Osteoblast (primary cell): Measurements from ENCODE around the gene AXIN1. TPM values are rescaled to one million over a fixed set of nuclear protein-coding genes. Genes with fewer than 3 reads are reported as not detected.
A peak's percentile ranks its signal among the peaks of the same experiment; 100 is the strongest.

ENCODE experiments used
- DNase-seq: peaks from one replicate; pipeline ENCODE4 v3.0.0; 2011; ENCODE audit warnings: low spot score, mixed read lengths; ENCODE audit not compliant: insufficient read length; ENCODE audit errors: missing footprints
- H2AFZ ChIP-seq: 2 replicates; pipeline ENCODE4 v1.6.0; 2011; ENCODE audit warnings: mild to moderate bottlenecking, low read length
- H3K27ac ChIP-seq: 2 replicates; pipeline ENCODE4 v1.5.1; 2011; ENCODE audit warnings: mild to moderate bottlenecking, low read depth, low read length, moderate library complexity
- H3K27me3 ChIP-seq: 2 replicates; pipeline ENCODE4 v1.6.0; 2012; ENCODE audit warnings: mild to moderate bottlenecking, control low read depth, inconsistent platforms, low read length, moderate library complexity; ENCODE audit not compliant: insufficient read depth
- H3K36me3 ChIP-seq: 2 replicates; pipeline ENCODE4 v1.5.1; 2011; ENCODE audit warnings: mild to moderate bottlenecking, low read length, control low read depth, moderate library complexity; ENCODE audit not compliant: insufficient read depth
- H3K4me1 ChIP-seq: 2 replicates; pipeline ENCODE4 v1.5.1; 2011; ENCODE audit warnings: mild to moderate bottlenecking, low read length, control low read depth, moderate library complexity; ENCODE audit not compliant: insufficient read depth
- H3K4me2 ChIP-seq: 2 replicates; pipeline ENCODE4 v1.6.0; 2011; ENCODE audit warnings: mild to moderate bottlenecking, low read length; ENCODE audit not compliant: insufficient read depth
- H3K4me3 ChIP-seq: fragments of 200-600 bp; sonication (generic); 3 replicates; pipeline ENCODE4 v1.5.1; 2012; ENCODE audit warnings: mild to moderate bottlenecking, low read length, inconsistent platforms; ENCODE audit not compliant: insufficient read depth
- H3K79me2 ChIP-seq: 2 replicates; pipeline ENCODE4 v1.6.0; 2012; ENCODE audit warnings: mild to moderate bottlenecking, low read length, control low read depth, inconsistent platforms; ENCODE audit not compliant: insufficient read depth
- H3K9me3 ChIP-seq: 2 replicates; pipeline ENCODE4 v1.5.1; 2011; ENCODE audit warnings: low read depth, low read length, control low read depth
- H4K20me1 ChIP-seq: 2 replicates; pipeline ENCODE4 v1.6.0; 2012; ENCODE audit warnings: mild to moderate bottlenecking, low read length, control low read depth; ENCODE audit not compliant: insufficient read depth
- CTCF ChIP-seq: IDR thresholded peaks from 2 replicates; pipeline ENCODE4 v1.5.1; 2011; ENCODE audit warnings: mild to moderate bottlenecking, low read depth, low read length, moderate library complexity; ENCODE audit errors: extremely low read depth
- total RNA-seq: library from RNA; depleted of rRNA; stranded (reverse); fragments of >200 nt; gene quantifications from 2 replicates; pipeline ENCODE4 v1.2.3, GENCODE V29; 2012

The AXIN1 gene
- total RNA-seq, 1 donor: 21.7 TPM

GRCh38 chr16:317583-317982, 34.9 kb downstream of the AXIN1 start:
- DNase-seq: peak; percentile 64
- Histone ChIP-seq H2AFZ (no peak overlapping the region), H3K4me3 (no peak overlapping the region), H3K4me2 (no peak overlapping the region), H3K79me2 (peaks cover 74% of the 10 kb centered on the region), H3K9me3 (no peaks in the 10 kb centered on the region), H4K20me1 (peaks cover 56% of the 10 kb centered on the region), H3K4me1 (no peaks in the 10 kb centered on the region), H3K27me3 (no peaks in the 10 kb centered on the region), H3K36me3 (peaks cover 11% of the 10 kb centered on the region), H3K27ac (no peak overlapping the region)
- TF ChIP-seq CTCF: no peak

- peaks cover 49% of the 10 kb centered on the region for H4K20me1 ChIP-seq
- TF ChIP-seq CTCF: no peak
- H3K79me2 ChIP-seq: peaks cover 68% of the 10 kb centered on the region
These were observed 35.6 kb downstream of the AXIN1 start for GRCh38 chr16:316741-317464.

GRCh38 chr16:314795-315299, 37.7 kb downstream of the AXIN1 start:
- peak; percentile 36 for DNase-seq
- TF ChIP-seq CTCF: no peak

More at GRCh38 chr16:316741-317464, 35.6 kb downstream of the AXIN1 start:
- Histone ChIP-seq H3K27ac (no peak overlapping the region), H3K36me3 (peaks cover 11% of the 10 kb centered on the region), H3K27me3 (no peaks in the 10 kb centered on the region), H3K4me3 (no peak overlapping the region), H3K4me2 (no peak overlapping the region), H3K4me1 (no peaks in the 10 kb centered on the region), H2AFZ (no peak overlapping the region), H3K9me3 (no peaks in the 10 kb centered on the region)
- peak; percentile 79 for DNase-seq

GRCh38 chr16:314351-314750, 38.2 kb downstream of the AXIN1 start:
- peak; percentile 74 for DNase-seq
- Histone ChIP-seq H3K4me3 (no peak overlapping the region), H3K36me3 (peaks cover 11% of the 10 kb centered on the region), H3K9me3 (no peaks in the 10 kb centered on the region), H3K4me2 (no peak overlapping the region), H3K79me2 (peaks cover 54% of the 10 kb centered on the region), H3K27ac (no peak overlapping the region), H3K4me1 (no peaks in the 10 kb centered on the region), H3K27me3 (no peaks in the 10 kb centered on the region), H4K20me1 (peaks cover 46% of the 10 kb centered on the region), H2AFZ (no peak overlapping the region)
- no peak for TF ChIP-seq CTCF

More at GRCh38 chr16:314795-315299, 37.7 kb downstream of the AXIN1 start:
- no peaks in the 10 kb centered on the region for H3K4me1 ChIP-seq
- peaks cover 43% of the 10 kb centered on the region for H4K20me1 ChIP-seq
- no peak overlapping the region for H2AFZ ChIP-seq
- H3K36me3 ChIP-seq: peaks cover 11% of the 10 kb centered on the region
- no peak overlapping the region for H3K27ac ChIP-seq
- H3K9me3 ChIP-seq: no peaks in the 10 kb centered on the region
- H3K4me2 ChIP-seq: no peak overlapping the region
- H3K4me3 ChIP-seq: no peak overlapping the region
- H3K79me2 ChIP-seq: peaks cover 55% of the 10 kb centered on the region
- H3K27me3 ChIP-seq: no peaks in the 10 kb centered on the region
